Measurements from ENCODE around the gene PANX2. TPM values are rescaled to one million over a fixed set of nuclear protein-coding genes. Genes with fewer than 3 reads are reported as not detected.
A peak's percentile ranks its signal among the peaks of the same experiment; 100 is the strongest.

PANX2 gene
- total RNA-seq, 1 experiment from 2014 or later, result 9.4 TPM

DNA sequence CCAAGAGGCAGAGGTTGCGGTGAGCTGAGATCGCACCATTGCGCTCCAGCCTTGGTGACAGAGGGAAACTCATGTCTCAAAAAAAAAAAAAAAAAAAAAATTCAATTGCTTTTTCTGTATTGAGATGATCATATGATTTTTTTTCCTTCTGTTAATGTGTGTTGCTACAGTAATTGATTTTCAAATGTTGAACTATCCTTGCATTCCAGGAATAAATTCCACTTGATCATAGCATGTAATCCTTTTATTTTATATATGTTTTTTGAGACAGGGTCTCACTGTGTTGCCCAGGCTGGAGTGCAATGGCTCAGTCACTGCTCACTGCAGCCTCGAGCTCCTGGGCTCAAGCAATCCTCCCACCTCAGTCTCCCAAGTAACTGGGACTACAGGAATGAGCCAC is 47.4 kb upstream of the PANX2 start:
- H3K4me1 ChIP-seq (ENCODE audit: insufficient read depth, low read length), result no peaks in the 10 kb centered on the region
- CTCF ChIA-PET, result no interaction called here
- H3K9me3 ChIP-seq (ENCODE audit: low read length), result no peaks in the 10 kb centered on the region
- H3K27ac ChIP-seq (ENCODE audit: low read length), result no peak overlapping the region
- H3K9ac ChIP-seq (ENCODE audit: low read length), result no peak overlapping the region
- H3K27me3 ChIP-seq (ENCODE audit: low read length), result no peaks in the 10 kb centered on the region; the same call in 1 of the 2 replicates
- H3K9me2 ChIP-seq (replicated peaks; ENCODE audit: low read length), result no peaks in the 10 kb centered on the region
- H4K20me1 ChIP-seq (ENCODE audit: low read length), result no peaks in the 10 kb centered on the region
- POLR2A ChIA-PET (ENCODE audit: unreplicated experiment), result no interaction called here
- ATAC-seq (no peak), DNase-seq (no peak)
- intact Hi-C loops (cut with micrococcal nuclease), result no loop called here
- no TSS peak for BruUV-seq (replicated peaks)
- H3K79me2 ChIP-seq (ENCODE audit: low read length), result no peaks in the 10 kb centered on the region
- H2AFZ ChIP-seq (ENCODE audit: low read length), result no peak overlapping the region
- H3F3A ChIP-seq (ENCODE audit: low read length, unreplicated experiment), result no peaks in the 10 kb centered on the region
- no peaks in the 10 kb centered on the region for H3K36me3 ChIP-seq (ENCODE audit: low read depth, low read length)
- no peak overlapping the region for H3K4me2 ChIP-seq (ENCODE audit: low read length)
- no peak for TF ChIP-seq EZH2 (IDR thresholded peaks at IDR 0.05; ENCODE audit: low read length, unreplicated experiment)
- TF ChIP-seq, protein P1, sequence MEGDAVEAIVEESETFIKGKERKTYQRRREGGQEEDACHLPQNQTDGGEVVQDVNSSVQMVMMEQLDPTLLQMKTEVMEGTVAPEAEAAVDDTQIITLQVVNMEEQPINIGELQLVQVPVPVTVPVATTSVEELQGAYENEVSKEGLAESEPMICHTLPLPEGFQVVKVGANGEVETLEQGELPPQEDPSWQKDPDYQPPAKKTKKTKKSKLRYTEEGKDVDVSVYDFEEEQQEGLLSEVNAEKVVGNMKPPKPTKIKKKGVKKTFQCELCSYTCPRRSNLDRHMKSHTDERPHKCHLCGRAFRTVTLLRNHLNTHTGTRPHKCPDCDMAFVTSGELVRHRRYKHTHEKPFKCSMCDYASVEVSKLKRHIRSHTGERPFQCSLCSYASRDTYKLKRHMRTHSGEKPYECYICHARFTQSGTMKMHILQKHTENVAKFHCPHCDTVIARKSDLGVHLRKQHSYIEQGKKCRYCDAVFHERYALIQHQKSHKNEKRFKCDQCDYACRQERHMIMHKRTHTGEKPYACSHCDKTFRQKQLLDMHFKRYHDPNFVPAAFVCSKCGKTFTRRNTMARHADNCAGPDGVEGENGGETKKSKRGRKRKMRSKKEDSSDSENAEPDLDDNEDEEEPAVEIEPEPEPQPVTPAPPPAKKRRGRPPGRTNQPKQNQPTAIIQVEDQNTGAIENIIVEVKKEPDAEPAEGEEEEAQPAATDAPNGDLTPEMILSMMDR (conservative IDR thresholded peaks at IDR 0.05; ENCODE audit: low read depth, low read length), result no peak
- no peak for TF ChIP-seq EZH2phosphoT487 (IDR thresholded peaks at IDR 0.05; ENCODE audit: borderline replicate concordance, low read length)
- no peak overlapping the region for H3K4me3 ChIP-seq (ENCODE audit: low read length)

DNA sequence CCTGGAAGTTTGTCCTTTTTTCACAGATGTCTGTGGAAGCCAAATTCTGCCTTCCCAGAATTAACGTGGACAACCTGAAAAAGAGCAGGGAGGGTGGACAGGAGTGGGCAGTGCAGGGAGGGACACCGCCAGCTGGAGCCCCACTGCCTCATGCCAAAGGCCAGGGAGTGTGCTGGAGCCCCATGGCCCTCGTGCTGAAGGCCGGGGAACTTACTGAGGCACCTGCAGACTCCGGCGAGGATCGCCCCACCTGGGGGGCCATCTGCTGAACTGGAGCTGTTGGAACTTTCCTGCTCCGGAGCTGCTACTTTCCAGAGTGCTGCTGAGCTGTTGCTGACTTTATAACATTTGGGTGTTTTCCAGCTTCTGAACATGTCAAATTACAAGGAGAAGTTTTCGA is 45.5 kb upstream of the PANX2 start:
- no peaks in the 10 kb centered on the region for H3K9me3 ChIP-seq (ENCODE audit: low read length)
- no peaks in the 10 kb centered on the region for H4K20me1 ChIP-seq (ENCODE audit: low read length)
- no peak overlapping the region for H3K9ac ChIP-seq (ENCODE audit: low read length)
- no peak overlapping the region for H3K4me3 ChIP-seq (ENCODE audit: low read length)
- DNase-seq (no peak), ATAC-seq (no peak)
- no peaks in the 10 kb centered on the region for H3K9me2 ChIP-seq (replicated peaks; ENCODE audit: low read length)
- no peaks in the 10 kb centered on the region for H3F3A ChIP-seq (ENCODE audit: low read length, unreplicated experiment)
- BruUV-seq (replicated peaks), result no TSS peak
- POLR2A ChIA-PET (ENCODE audit: unreplicated experiment), result no interaction called here
- intact Hi-C loops (cut with micrococcal nuclease), result no loop called here
- H3K4me1 ChIP-seq (ENCODE audit: insufficient read depth, low read length), result no peaks in the 10 kb centered on the region
- CTCF ChIA-PET, result no interaction called here
- H3K4me2 ChIP-seq (ENCODE audit: low read length), result no peak overlapping the region
- H3K79me2 ChIP-seq (ENCODE audit: low read length), result no peaks in the 10 kb centered on the region
- H2AFZ ChIP-seq (ENCODE audit: low read length), result no peak overlapping the region
- no peaks in the 10 kb centered on the region; the same call in 1 of the 2 replicates for H3K27me3 ChIP-seq (ENCODE audit: low read length)
- no peak overlapping the region for H3K27ac ChIP-seq (ENCODE audit: low read length)
- TF ChIP-seq EZH2phosphoT487 (IDR thresholded peaks at IDR 0.05; ENCODE audit: borderline replicate concordance, low read length) (no peak), EZH2 (IDR thresholded peaks at IDR 0.05; ENCODE audit: low read length, unreplicated experiment) (no peak)
- TF ChIP-seq, protein P1 (conservative IDR thresholded peaks at IDR 0.05; ENCODE audit: low read depth, low read length), result no peak
- H3K36me3 ChIP-seq (ENCODE audit: low read depth, low read length), result no peaks in the 10 kb centered on the region

DNA sequence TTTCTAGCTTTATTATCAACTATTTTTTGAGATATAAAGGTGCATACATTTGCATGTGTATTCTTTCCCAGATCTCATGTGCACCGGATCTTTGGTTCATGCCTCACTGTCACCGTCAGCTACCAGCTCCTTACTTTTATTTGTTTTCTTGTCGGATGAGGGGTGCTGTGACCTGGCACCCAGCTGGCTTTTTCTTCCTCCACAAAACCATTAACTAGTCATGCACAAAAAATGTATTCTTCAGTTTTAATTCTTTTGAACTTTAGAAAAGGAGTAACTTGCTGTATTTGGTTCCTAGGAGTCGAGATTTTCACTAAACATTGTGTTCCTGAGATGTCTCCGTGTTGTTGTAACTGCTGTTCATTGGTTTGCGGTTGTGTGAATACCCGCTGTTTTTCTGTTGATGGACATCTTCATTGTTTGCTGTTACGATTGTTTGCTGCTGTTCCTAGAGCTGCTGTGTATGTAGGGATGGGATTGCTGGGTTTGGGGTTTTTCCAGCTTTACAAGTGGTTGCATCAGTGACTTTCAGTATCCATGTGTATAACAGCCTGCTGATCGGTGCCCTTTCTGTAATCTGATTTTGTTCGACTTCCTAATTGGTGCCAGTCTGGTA is 41.3 kb upstream of the PANX2 start:
- no peaks in the 10 kb centered on the region for H3F3A ChIP-seq (ENCODE audit: low read length, unreplicated experiment)
- no peaks in the 10 kb centered on the region for H3K79me2 ChIP-seq (ENCODE audit: low read length)
- H2AFZ ChIP-seq (ENCODE audit: low read length), result no peak overlapping the region
- no peak overlapping the region for H3K27ac ChIP-seq (ENCODE audit: low read length)
- no peak overlapping the region for H3K4me3 ChIP-seq (ENCODE audit: low read length)
- H3K4me2 ChIP-seq (ENCODE audit: low read length), result no peak overlapping the region
- H3K4me1 ChIP-seq (ENCODE audit: insufficient read depth, low read length), result no peaks in the 10 kb centered on the region
- H3K9ac ChIP-seq (ENCODE audit: low read length), result no peak overlapping the region
- ATAC-seq (peak; percentile 20; the same call in 1 of the 2 replicates), DNase-seq (no peak)
- ChIA-PET CTCF (no interaction called here), POLR2A (ENCODE audit: unreplicated experiment) (no interaction called here)
- no peaks in the 10 kb centered on the region for H3K9me2 ChIP-seq (replicated peaks; ENCODE audit: low read length)
- H3K36me3 ChIP-seq (ENCODE audit: low read depth, low read length), result no peaks in the 10 kb centered on the region
- TF ChIP-seq EZH2 (IDR thresholded peaks at IDR 0.05; ENCODE audit: low read length, unreplicated experiment) (no peak), EZH2phosphoT487 (IDR thresholded peaks at IDR 0.05; ENCODE audit: borderline replicate concordance, low read length) (no peak)
- TF ChIP-seq, protein P1 (conservative IDR thresholded peaks at IDR 0.05; ENCODE audit: low read depth, low read length), result no peak
- intact Hi-C loops (cut with micrococcal nuclease), result no loop called here
- no TSS peak for BruUV-seq (replicated peaks)
- H3K9me3 ChIP-seq (ENCODE audit: low read length), result no peaks in the 10 kb centered on the region
- no peaks in the 10 kb centered on the region for H3K27me3 ChIP-seq (ENCODE audit: low read length)
- H4K20me1 ChIP-seq (ENCODE audit: low read length), result no peaks in the 10 kb centered on the region
